Neural progenitor cell (in vitro differentiated cells): ENCODE data around the gene FMNL2.

Source experiments
- CTCF ChIP-seq: fragments of 200-600 bp; sonication (generic); IDR thresholded peaks from 2 replicates; pipeline ENCODE4 v1.5.1; 2017; ENCODE audit warnings: antibody characterized with exemption, mild to moderate bottlenecking
- EZH2 ChIP-seq: fragments of 200-600 bp; sonication (generic); IDR thresholded peaks from 2 replicates; pipeline ENCODE4 v1.6.1; 2017; ENCODE audit warnings: antibody characterized with exemption, mild to moderate bottlenecking, moderate library complexity
- EZH2phosphoT487 ChIP-seq: fragments of 200-600 bp; sonication (generic); IDR thresholded peaks from 2 replicates; pipeline ENCODE4 v1.6.1; 2017; ENCODE audit warnings: antibody characterized with exemption

- TF ChIP-seq CTCF (no peak), EZH2 (no peak), EZH2phosphoT487 (no peak)
Measured at GRCh38 chr2:152588998-152589397, 254.0 kb downstream of the FMNL2 start.
